ENCODE results near the gene PDSS2. TPM values are rescaled to one million over a fixed set of nuclear protein-coding genes. Genes with fewer than 3 reads are reported as not detected.

PDSS2 gene
- total and polyA plus RNA-seq, 9 of the 15 experiments (the other 6 are each of a cell fraction or from before 2014, with no cell fraction given) = 5.8 to 21.1 (median 12.0) TPM

- H3K9ac ChIP-seq (ENCODE audit: insufficient read depth in 1 of 2, low read depth in 2 of 2, low read length in 2 of 2) = no peak overlapping the region
- H3K9me3 ChIP-seq (replicated peaks; ENCODE audit: control insufficient read depth, insufficient read depth, low read depth, low read length) = no peaks in the 10 kb centered on the region
- no peak overlapping the region for H3K27ac ChIP-seq (ENCODE audit: extremely low read depth, low read depth, low read length)
- no peak for DNase-seq (ENCODE audit: extremely low read depth in 1 of 4, low spot score in 3 of 4)
- ATAC-seq = no peak
- in situ Hi-C loops (cut with MboI) = no loop called here
- H2AFZ ChIP-seq (ENCODE audit: low read depth, low read length) = no peak overlapping the region
- no peaks in the 10 kb centered on the region for H4K20me1 ChIP-seq (replicated peaks; ENCODE audit: control insufficient read depth, insufficient read depth, low read length)
- H3K4me3 ChIP-seq = no peak overlapping the region
- no peaks in the 10 kb centered on the region for H3K27me3 ChIP-seq (ENCODE audit: control insufficient read depth in 2 of 2, insufficient read depth in 2 of 2, low read length in 2 of 2)
- POLR2A ChIA-PET = interaction anchor here (0.6 kb wide), 1 partner anchor 288 kb away, joined by 3 read pairs; no protein-coding TSS in a partner anchor
- no peaks in the 10 kb centered on the region for H3K4me1 ChIP-seq (replicated peaks in 1 of 2; ENCODE audit: control insufficient read depth in 2 of 2, insufficient read depth in 2 of 2, low read length in 2 of 2)
- no peak overlapping the region for H3K4me2 ChIP-seq (ENCODE audit: insufficient read depth, low read length)
- no peak for FAIRE-seq
- intact Hi-C loops (cut with micrococcal nuclease) = no loop called here
- no peaks in the 10 kb centered on the region for H3K9me1 ChIP-seq (ENCODE audit: control insufficient read depth, insufficient read depth, low read length)
- no TSS peak for BruUV-seq (replicated peaks)
- CTCF ChIA-PET (ENCODE audit: low intra/inter-chr PET ratio) = no interaction called here
- H3K79me2 ChIP-seq (ENCODE audit: control insufficient read depth, insufficient read depth, low read length) = no peaks in the 10 kb centered on the region
- H3K36me3 ChIP-seq (ENCODE audit: control insufficient read depth, insufficient read depth, low read length) = no peaks in the 10 kb centered on the region
- 6% methylated on average over 1 of the region's 1 CpG for WGBS (ENCODE audit: insufficient coverage, low coverage, missing lambda C conversion rate)
- TF ChIP-seq SRSF1 (IDR thresholded peaks at IDR 0.05; ENCODE audit: low read depth, low read length) (no peak), CREB3 (tag; conservative IDR thresholded peaks at IDR 0.05; ENCODE audit: low read depth) (no peak), NR3C1 (CRISPR knock-in tag; IDR thresholded peaks at IDR 0.05) (no peak), NFE2L1 (tag; IDR thresholded peaks at IDR 0.05; ENCODE audit: borderline replicate concordance, low read depth) (no peak), ELF2 (CRISPR knock-in tag; IDR thresholded peaks at IDR 0.05) (no peak), EP300 (IDR thresholded peaks at IDR 0.05; ENCODE audit: low read length) (no peak), ZNF695 (CRISPR knock-in tag; IDR thresholded peaks at IDR 0.05) (no peak), HEY1 (CRISPR knock-in tag; IDR thresholded peaks at IDR 0.05; ENCODE audit: borderline replicate concordance) (no peak), ARID1B (IDR thresholded peaks at IDR 0.05) (no peak)
- TF ChIP-seq, protein P1, sequence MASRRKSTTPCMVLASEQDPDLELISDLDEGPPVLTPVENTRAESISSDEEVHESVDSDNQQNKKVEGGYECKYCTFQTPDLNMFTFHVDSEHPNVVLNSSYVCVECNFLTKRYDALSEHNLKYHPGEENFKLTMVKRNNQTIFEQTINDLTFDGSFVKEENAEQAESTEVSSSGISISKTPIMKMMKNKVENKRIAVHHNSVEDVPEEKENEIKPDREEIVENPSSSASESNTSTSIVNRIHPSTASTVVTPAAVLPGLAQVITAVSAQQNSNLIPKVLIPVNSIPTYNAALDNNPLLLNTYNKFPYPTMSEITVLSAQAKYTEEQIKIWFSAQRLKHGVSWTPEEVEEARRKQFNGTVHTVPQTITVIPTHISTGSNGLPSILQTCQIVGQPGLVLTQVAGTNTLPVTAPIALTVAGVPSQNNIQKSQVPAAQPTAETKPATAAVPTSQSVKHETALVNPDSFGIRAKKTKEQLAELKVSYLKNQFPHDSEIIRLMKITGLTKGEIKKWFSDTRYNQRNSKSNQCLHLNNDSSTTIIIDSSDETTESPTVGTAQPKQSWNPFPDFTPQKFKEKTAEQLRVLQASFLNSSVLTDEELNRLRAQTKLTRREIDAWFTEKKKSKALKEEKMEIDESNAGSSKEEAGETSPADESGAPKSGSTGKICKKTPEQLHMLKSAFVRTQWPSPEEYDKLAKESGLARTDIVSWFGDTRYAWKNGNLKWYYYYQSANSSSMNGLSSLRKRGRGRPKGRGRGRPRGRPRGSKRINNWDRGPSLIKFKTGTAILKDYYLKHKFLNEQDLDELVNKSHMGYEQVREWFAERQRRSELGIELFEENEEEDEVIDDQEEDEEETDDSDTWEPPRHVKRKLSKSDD (conservative IDR thresholded peaks at IDR 0.05; ENCODE audit: low read length) = no peak
- TF ChIP-seq, protein P2, sequence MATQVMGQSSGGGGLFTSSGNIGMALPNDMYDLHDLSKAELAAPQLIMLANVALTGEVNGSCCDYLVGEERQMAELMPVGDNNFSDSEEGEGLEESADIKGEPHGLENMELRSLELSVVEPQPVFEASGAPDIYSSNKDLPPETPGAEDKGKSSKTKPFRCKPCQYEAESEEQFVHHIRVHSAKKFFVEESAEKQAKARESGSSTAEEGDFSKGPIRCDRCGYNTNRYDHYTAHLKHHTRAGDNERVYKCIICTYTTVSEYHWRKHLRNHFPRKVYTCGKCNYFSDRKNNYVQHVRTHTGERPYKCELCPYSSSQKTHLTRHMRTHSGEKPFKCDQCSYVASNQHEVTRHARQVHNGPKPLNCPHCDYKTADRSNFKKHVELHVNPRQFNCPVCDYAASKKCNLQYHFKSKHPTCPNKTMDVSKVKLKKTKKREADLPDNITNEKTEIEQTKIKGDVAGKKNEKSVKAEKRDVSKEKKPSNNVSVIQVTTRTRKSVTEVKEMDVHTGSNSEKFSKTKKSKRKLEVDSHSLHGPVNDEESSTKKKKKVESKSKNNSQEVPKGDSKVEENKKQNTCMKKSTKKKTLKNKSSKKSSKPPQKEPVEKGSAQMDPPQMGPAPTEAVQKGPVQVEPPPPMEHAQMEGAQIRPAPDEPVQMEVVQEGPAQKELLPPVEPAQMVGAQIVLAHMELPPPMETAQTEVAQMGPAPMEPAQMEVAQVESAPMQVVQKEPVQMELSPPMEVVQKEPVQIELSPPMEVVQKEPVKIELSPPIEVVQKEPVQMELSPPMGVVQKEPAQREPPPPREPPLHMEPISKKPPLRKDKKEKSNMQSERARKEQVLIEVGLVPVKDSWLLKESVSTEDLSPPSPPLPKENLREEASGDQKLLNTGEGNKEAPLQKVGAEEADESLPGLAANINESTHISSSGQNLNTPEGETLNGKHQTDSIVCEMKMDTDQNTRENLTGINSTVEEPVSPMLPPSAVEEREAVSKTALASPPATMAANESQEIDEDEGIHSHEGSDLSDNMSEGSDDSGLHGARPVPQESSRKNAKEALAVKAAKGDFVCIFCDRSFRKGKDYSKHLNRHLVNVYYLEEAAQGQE (IDR thresholded peaks at IDR 0.05; ENCODE audit: borderline replicate concordance) = no peak
- TF ChIP-seq, protein P2 (CRISPR knock-in tag; IDR thresholded peaks at IDR 0.05; ENCODE audit: low read depth) = no peak
These were observed 228.9 kb downstream of the PDSS2 start for GRCh38 chr6:107230448-107230847.
